Neuronal stem cell (in vitro differentiated cells): ENCODE results near the gene CDK10. TPM values are rescaled to one million over a fixed set of nuclear protein-coding genes. Genes with fewer than 3 reads are reported as not detected.

Source experiments
- DNase-seq: peaks from one replicate; pipeline ENCODE4 v3.0.0-alpha.2; 2013; ENCODE audit warnings: low spot score
- H2AFZ ChIP-seq: one replicate; pipeline ENCODE4 v1.6.1; 2013; ENCODE audit warnings: mild to moderate bottlenecking, low read length, inconsistent platforms
- H2AK5ac ChIP-seq: 2 replicates; pipeline ENCODE4 v1.6.1; 2013; ENCODE audit warnings: low read depth, mild to moderate bottlenecking, inconsistent platforms, low read length, moderate library complexity, mixed read lengths
- H2BK120ac ChIP-seq: 2 replicates; pipeline ENCODE4 v1.6.1; 2013; ENCODE audit warnings: low read depth, mild to moderate bottlenecking, inconsistent platforms, low read length, moderate library complexity, mixed read lengths
- H2BK12ac ChIP-seq: one replicate; pipeline ENCODE4 v1.6.1; 2013; ENCODE audit warnings: low read length, inconsistent platforms
- H2BK15ac ChIP-seq: 2 replicates; pipeline ENCODE4 v1.6.1; 2013; ENCODE audit warnings: mild to moderate bottlenecking, low read length, inconsistent platforms, mixed read lengths
- H2BK5ac ChIP-seq: one replicate; pipeline ENCODE4 v1.6.1; 2013; ENCODE audit warnings: inconsistent platforms, mild to moderate bottlenecking, low read length, moderate library complexity
- H3K14ac ChIP-seq: one replicate; pipeline ENCODE4 v1.6.1; 2013; ENCODE audit warnings: low read length, inconsistent platforms
- H3K18ac ChIP-seq: 2 replicates; pipeline ENCODE4 v1.6.1; 2013; ENCODE audit warnings: low read length, inconsistent platforms
- H3K23ac ChIP-seq: 2 replicates; pipeline ENCODE4 v1.6.1; 2013; ENCODE audit warnings: low read depth, mild to moderate bottlenecking, mixed read lengths, low read length, inconsistent platforms; ENCODE audit not compliant: poor library complexity
- H3K27ac ChIP-seq: replicated peaks from 3 replicates; pipeline ENCODE4 v1.5.1; 2013; ENCODE audit warnings: low read length, inconsistent platforms
- H3K27me3 ChIP-seq, 3 experiments: 2 replicates each; pipeline ENCODE4 v1.6.1; 2013; ENCODE audit warnings: low read length in 3 of 3, mild to moderate bottlenecking in 2 of 3, inconsistent platforms in 1 of 3, low read depth in 1 of 3, mixed read lengths in 1 of 3, moderate library complexity in 1 of 3; ENCODE audit not compliant: control insufficient read depth in 3 of 3, insufficient read depth in 3 of 3
- H3K36me3 ChIP-seq, 2 donors: replicated peaks in 1 of 2; 2 replicates each; pipeline ENCODE4 v1.6.1; 2013; ENCODE audit warnings: low read length in 2 of 2; ENCODE audit not compliant: control insufficient read depth in 2 of 2, insufficient read depth in 2 of 2
- H3K4ac ChIP-seq: 2 replicates; pipeline ENCODE4 v1.6.1; 2013; ENCODE audit warnings: inconsistent platforms, mild to moderate bottlenecking, low read length, moderate library complexity
- H3K4me1 ChIP-seq, 2 donors: 1 replicate in 1 of 2; 2 replicates in 1 of 2; pipeline ENCODE4 v1.6.1; 2013; ENCODE audit warnings: low read length in 2 of 2, low read depth in 1 of 2; ENCODE audit not compliant: control insufficient read depth in 2 of 2, insufficient read depth in 1 of 2
- H3K4me2 ChIP-seq: one replicate; pipeline ENCODE4 v1.6.1; 2013; ENCODE audit warnings: mild to moderate bottlenecking, low read length, inconsistent platforms; ENCODE audit not compliant: insufficient read depth, poor library complexity, severe bottlenecking
- H3K4me3 ChIP-seq, 2 donors: 2 replicates each; pipeline ENCODE4 v1.5.1; 2013; ENCODE audit warnings: low read length in 2 of 2, mild to moderate bottlenecking in 2 of 2, inconsistent platforms in 1 of 2, moderate library complexity in 1 of 2
- H3K79me1 ChIP-seq: one replicate; pipeline ENCODE4 v1.6.1; 2013; ENCODE audit warnings: low read depth, mild to moderate bottlenecking, inconsistent platforms, low read length, moderate library complexity
- H3K9ac ChIP-seq: one replicate; pipeline ENCODE4 v1.6.1; 2013; ENCODE audit warnings: mild to moderate bottlenecking, low read depth, low read length, inconsistent platforms; ENCODE audit not compliant: poor library complexity
- H3K9me3 ChIP-seq, 2 donors: replicated peaks in 1 of 2; 2 replicates each; pipeline versions ENCODE3 to v1.6.1; 2013; ENCODE audit warnings: low read length in 2 of 2, mild to moderate bottlenecking in 2 of 2, inconsistent platforms in 1 of 2, low read depth in 1 of 2, mixed read lengths in 1 of 2, moderate library complexity in 1 of 2; ENCODE audit not compliant: control insufficient read depth in 2 of 2, insufficient read depth in 1 of 2
- H4K8ac ChIP-seq: one replicate; pipeline ENCODE4 v1.6.1; 2013; ENCODE audit warnings: low read depth, mild to moderate bottlenecking, inconsistent platforms, low read length, moderate library complexity
- H4K91ac ChIP-seq: one replicate; pipeline ENCODE4 v1.6.1; 2013; ENCODE audit warnings: low read length, low read depth, mild to moderate bottlenecking, inconsistent platforms; ENCODE audit not compliant: poor library complexity
- WGBS, 2 donors: extraction: QIAGEN DNeasy Blood & Tissue Kit; methylation state at CpG; one replicate each; pipeline ENCODE4 v1.1.7; 2013; ENCODE audit warnings: missing lambda C conversion rate in 2 of 2, mixed read lengths in 1 of 2; ENCODE audit not compliant: insufficient read length in 2 of 2, insufficient replicate concordance in 1 of 2; ENCODE audit errors: extremely low coverage in 2 of 2; 5-methylcytosine and 5-hydroxymethylcytosine counted together
- polyA plus RNA-seq, 2 experiments: library from polyadenylated mRNA; stranded (reverse); fragments of 200-250 nt; gene quantifications; one replicate each; pipeline ENCODE4 v1.2.3, GENCODE V29; 2013

CDK10 gene
- 59.5 TPM for polyA plus RNA-seq (2013, experiment 1 of 2)
- polyA plus RNA-seq (2013, experiment 2 of 2), result 57.9 TPM

- Histone ChIP-seq H4K8ac (no peak within 1 kb of the TSS), H3K4ac (peak within 1 kb of the TSS; percentile 41), H3K4me2 (peak within 1 kb of the TSS; percentile 96), H2AK5ac (peak within 1 kb of the TSS; percentile 70), H2AFZ (peak within 1 kb of the TSS; percentile 100), H2BK12ac (peak within 1 kb of the TSS; percentile 66), H2BK120ac (no peak within 1 kb of the TSS), H3K18ac (peak within 1 kb of the TSS; percentile 100), H3K23ac (peak within 1 kb of the TSS; percentile 98), H3K27ac (peak within 1 kb of the TSS; percentile 97), H2BK5ac (peak within 1 kb of the TSS; percentile 98), H3K36me3 (peaks cover 33 to 54% of the 10 kb centered on the region in 2 donors), H4K91ac (no peak within 1 kb of the TSS), H3K9me3 (peaks cover 4 to 7% of the 10 kb centered on the region in 2 donors), H2BK15ac (no peak within 1 kb of the TSS), H3K4me3 (peak within 1 kb of the TSS; percentile 98 to 99), H3K79me1 (peaks cover 2% of the 10 kb centered on the region), H3K14ac (peak within 1 kb of the TSS; percentile 100), H3K9ac (peak within 1 kb of the TSS; percentile 99), H3K27me3 (no peaks in the 10 kb centered on the region), H3K4me1 (peaks cover 8 to 11% of the 10 kb centered on the region in 2 donors)
- peak; percentile 94 for DNase-seq
- WGBS, 2 donors, result no CpG with 5 or more reads among the region's 67 CpGs
These were observed at the start of gene CDK10 for GRCh38 chr16:89686520-89687091. CDK10 (plus strand) TSS chr16:89686689; CDS start chr16:89686711, 22 bp downstream.

- no CpG with 5 or more reads among the region's 10 CpGs for WGBS, 2 donors
- H3K4me3 ChIP-seq, result no peak overlapping the region
- H3K9me3 ChIP-seq, result no peaks in the 10 kb centered on the region
These were observed 49.1 kb upstream of the CDK10 start for GRCh38 chr16:89637379-89637778.

GRCh38 chr16:89638455-89638854, 48.0 kb upstream of the CDK10 start:
- Histone ChIP-seq H3K9me3 (no peaks in the 10 kb centered on the region), H2AFZ (no peak overlapping the region), H3K18ac (no peak overlapping the region), H3K14ac (no peak overlapping the region), H3K23ac (no peak overlapping the region), H2BK120ac (no peak overlapping the region), H3K27ac (no peak overlapping the region), H3K36me3 (no peaks in the 10 kb centered on the region), H2BK15ac (no peak overlapping the region), H3K9ac (no peak overlapping the region), H2BK12ac (no peak overlapping the region), H3K4ac (no peak overlapping the region), H4K8ac (no peak overlapping the region), H3K27me3 (peaks cover 0 to 16% (median 5%) of the 10 kb centered on the region in 3 experiments), H2AK5ac (no peak overlapping the region), H3K4me3 (no peak overlapping the region), H3K4me1 (peaks cover 4 to 7% of the 10 kb centered on the region in 2 donors), H2BK5ac (no peak overlapping the region), H3K79me1 (peaks cover 1% of the 10 kb centered on the region), H3K4me2 (no peak overlapping the region), H4K91ac (no peak overlapping the region)
- no peak for DNase-seq
- no CpG with 5 or more reads among the region's 10 CpGs for WGBS, 2 donors

More at GRCh38 chr16:89637379-89637778, 49.1 kb upstream of the CDK10 start:
- Histone ChIP-seq H3K4me2 (no peak overlapping the region), H2BK12ac (peak overlapping the region; percentile 14), H3K27ac (no peak overlapping the region), H2AFZ (no peak overlapping the region), H2BK15ac (no peak overlapping the region), H3K4me1 (peaks cover 4 to 7% of the 10 kb centered on the region in 2 donors), H2AK5ac (peak overlapping the region; percentile 83), H3K23ac (no peak overlapping the region), H2BK5ac (no peak overlapping the region), H4K91ac (no peak overlapping the region), H3K18ac (peak overlapping the region; percentile 57), H3K36me3 (no peaks in the 10 kb centered on the region), H3K9ac (no peak overlapping the region), H3K27me3 (peaks cover 0 to 23% (median 5%) of the 10 kb centered on the region in 3 experiments), H3K14ac (no peak overlapping the region), H4K8ac (no peak overlapping the region), H3K79me1 (no peaks in the 10 kb centered on the region), H3K4ac (no peak overlapping the region), H2BK120ac (no peak overlapping the region)
- DNase-seq, result no peak

GRCh38 chr16:89639385-89639784, 47.1 kb upstream of the CDK10 start:
- Histone ChIP-seq H3K27ac (no peak overlapping the region), H2BK5ac (no peak overlapping the region), H2AFZ (no peak overlapping the region), H2BK15ac (no peak overlapping the region), H3K23ac (no peak overlapping the region), H3K4me3 (no peak overlapping the region), H3K4ac (no peak overlapping the region), H3K36me3 (peaks cover 1 to 6% of the 10 kb centered on the region in 2 donors), H3K14ac (no peak overlapping the region), H2BK12ac (no peak overlapping the region), H3K4me1 (peaks cover 4 to 7% of the 10 kb centered on the region in 2 donors), H4K91ac (no peak overlapping the region), H4K8ac (no peak overlapping the region), H3K4me2 (no peak overlapping the region), H3K27me3 (peaks cover 0 to 13% (median 3%) of the 10 kb centered on the region in 3 experiments), H3K9me3 (no peaks in the 10 kb centered on the region), H2BK120ac (no peak overlapping the region), H3K18ac (no peak overlapping the region), H2AK5ac (no peak overlapping the region), H3K79me1 (peaks cover 1% of the 10 kb centered on the region), H3K9ac (no peak overlapping the region)
- no CpG with 5 or more reads among the region's 6 CpGs for WGBS, 2 donors
- no peak for DNase-seq
